NCI-H1436 treated with DMSO at 0.1 percent for 48 hours (cell line): ENCODE data around the gene CLTCL1.
"Not testable (repeated sequence)": the region's sequence is repeated elsewhere in the genome, so short reads cannot be mapped to it uniquely, and the experiment has no call there.

Experiments used
- DNase-seq: peaks from one replicate; lab custom pipeline; 2025; lab: John Stamatoyannopoulos, UW

The CLTCL1 gene

GRCh38 chr22:19175602-19176174 is 115.8 kb downstream of the CLTCL1 start:
- DNase-seq = no peak

GRCh38 chr22:19175026-19175601 is 116.4 kb downstream of the CLTCL1 start:
- DNase-seq = no peak

GRCh38 chr22:19174106-19175025 is 117.2 kb downstream of the CLTCL1 start:
- no peak for DNase-seq

- DNase-seq = no peak
These were observed 118.2 kb downstream of the CLTCL1 start for GRCh38 chr22:19173047-19174035.

GRCh38 chr22:19172213-19173046 is 119.1 kb downstream of the CLTCL1 start:
- no peak for DNase-seq

GRCh38 chr22:19169947-19170318 is 121.6 kb downstream of the CLTCL1 start:
- no peak for DNase-seq

GRCh38 chr22:19169002-19169946 is 122.2 kb downstream of the CLTCL1 start:
- DNase-seq = no peak

- no peak for DNase-seq
These were observed 123.2 kb downstream of the CLTCL1 start for GRCh38 chr22:19168088-19168890.

GRCh38 chr22:19167106-19167869 is 124.2 kb downstream of the CLTCL1 start:
- no peak for DNase-seq

GRCh38 chr22:19166421-19166820 is 125.1 kb downstream of the CLTCL1 start:
- no peak for DNase-seq

GRCh38 chr22:19164425-19164824 is 127.1 kb downstream of the CLTCL1 start:
- no peak for DNase-seq

- not testable (repeated sequence) for DNase-seq
These were observed 132.9 kb downstream of the CLTCL1 start for GRCh38 chr22:19158649-19159048.

- DNase-seq = not testable (repeated sequence)
These were observed 135.4 kb downstream of the CLTCL1 start for GRCh38 chr22:19156109-19156508.

GRCh38 chr22:19152942-19153883 is 138.3 kb downstream of the CLTCL1 start:
- DNase-seq = no peak

- DNase-seq = no peak
These were observed 140.0 kb downstream of the CLTCL1 start for GRCh38 chr22:19151329-19152191.
